Measurements from ENCODE around the gene GPR160.

GPR160 gene

GRCh38 chr3:170128259-170128976 lies 90.6 kb downstream of the GPR160 start:
- peak; percentile 21 for FAIRE-seq

- FAIRE-seq = no peak
These were observed 91.2 kb downstream of the GPR160 start for GRCh38 chr3:170128977-170129431.

GRCh38 chr3:170130532-170130931 lies 92.7 kb downstream of the GPR160 start:
- no peak for FAIRE-seq

GRCh38 chr3:170132335-170132734 lies 94.5 kb downstream of the GPR160 start:
- FAIRE-seq = no peak
